Germinal center (tissue), 1 donor: ENCODE results near the gene MRPL37.
"Not testable (repeated sequence)": the region's sequence is repeated elsewhere in the genome, so short reads cannot be mapped to it uniquely, and the experiment has no call there.

Experiments used
- DNase-seq: peaks from one replicate; pipeline ENCODE4 v3.0.0; 2012; ENCODE audit warnings: mixed read lengths, low spot score

Gene MRPL37

DNA sequence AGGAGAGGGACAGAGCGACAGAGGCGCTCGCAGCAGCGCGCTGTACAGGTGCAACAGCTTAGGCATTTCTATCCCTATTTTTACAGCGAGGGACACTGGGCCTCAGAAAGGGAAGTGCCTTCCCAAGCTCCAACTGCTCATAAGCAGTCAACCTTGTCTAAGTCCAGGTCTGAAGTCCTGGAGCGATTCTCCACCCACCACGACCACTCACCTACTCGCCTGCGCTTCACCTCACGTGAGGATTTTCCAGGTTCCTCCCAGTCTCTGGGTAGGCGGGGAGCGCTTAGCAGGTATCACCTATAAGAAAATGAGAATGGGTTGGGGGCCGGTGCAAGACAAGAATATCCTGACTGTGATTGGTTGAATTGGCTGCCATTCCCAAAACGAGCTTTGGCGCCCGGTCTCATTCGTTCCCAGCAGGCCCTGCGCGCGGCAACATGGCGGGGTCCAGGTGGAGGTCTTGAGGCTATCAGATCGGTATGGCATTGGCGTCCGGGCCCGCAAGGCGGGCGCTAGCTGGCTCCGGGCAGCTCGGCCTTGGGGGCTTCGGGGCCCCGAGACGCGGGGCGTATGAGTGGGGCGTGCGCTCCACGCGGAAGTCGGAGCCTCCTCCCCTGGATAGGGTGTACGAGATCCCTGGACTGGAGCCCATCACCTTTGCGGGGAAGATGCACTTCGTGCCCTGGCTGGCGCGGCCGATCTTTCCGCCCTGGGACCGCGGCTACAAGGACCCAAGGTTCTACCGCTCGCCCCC, at the start of gene MRPL37, which contains the start of gene CYB5RL:
Gene MRPL37 (plus strand): TSS at position 403 of the 754 bp plus-strand sequence. CDS start 77 bp downstream, at position 480.
Gene CYB5RL (minus strand): TSS at position 266 of the 754 bp plus-strand sequence. CDS start 4,414 bp downstream, outside the sequence.
- DNase-seq, result peak; percentile 99

DNA sequence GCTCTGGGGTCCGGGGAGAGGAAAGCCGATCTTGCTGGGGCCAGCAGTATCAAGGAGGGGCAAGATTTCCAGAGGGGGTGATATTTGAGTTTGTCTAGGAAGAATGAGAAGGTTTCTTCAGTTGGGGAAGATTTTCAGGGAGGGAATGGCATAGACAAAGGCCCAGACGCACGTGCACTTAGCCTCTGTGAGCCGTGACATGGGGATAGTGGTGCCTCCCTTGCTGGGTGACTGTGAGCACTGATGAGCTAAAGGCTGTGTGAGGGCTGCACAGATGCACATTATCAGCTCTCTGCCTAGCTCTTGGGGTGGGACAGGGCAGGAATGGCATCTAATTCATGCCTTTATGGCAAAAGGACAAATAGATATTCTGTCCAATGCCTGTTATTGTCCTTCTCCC, 49.0 kb upstream of the MRPL37 start:
- DNase-seq, result no peak

DNA sequence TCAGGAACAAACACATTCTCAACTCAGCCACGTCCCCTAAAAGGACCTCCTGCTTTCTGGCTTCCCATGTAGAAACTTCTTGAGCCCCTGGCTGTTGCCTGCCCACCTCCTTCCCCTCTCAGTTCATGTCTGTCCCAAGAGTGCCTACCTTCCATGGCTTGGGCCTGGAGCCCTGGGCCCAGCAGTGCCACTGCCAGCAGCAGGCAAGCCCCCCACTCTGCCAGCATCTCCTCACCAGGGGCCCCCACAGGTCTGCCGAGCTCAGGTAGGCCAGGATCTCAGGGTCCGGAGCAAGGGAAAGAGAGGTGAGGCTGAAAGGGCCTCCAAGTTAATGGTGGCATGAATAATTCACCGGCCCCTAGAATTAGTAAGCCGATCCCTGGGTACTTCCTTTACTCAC, 47.3 kb upstream of the MRPL37 start, which contains the start of gene CDCP2:
Gene CDCP2 (minus strand): TSS at position 305 of the 400 bp plus-strand sequence. CDS start 78 bp downstream, at position 227.
- no peak for DNase-seq

DNA sequence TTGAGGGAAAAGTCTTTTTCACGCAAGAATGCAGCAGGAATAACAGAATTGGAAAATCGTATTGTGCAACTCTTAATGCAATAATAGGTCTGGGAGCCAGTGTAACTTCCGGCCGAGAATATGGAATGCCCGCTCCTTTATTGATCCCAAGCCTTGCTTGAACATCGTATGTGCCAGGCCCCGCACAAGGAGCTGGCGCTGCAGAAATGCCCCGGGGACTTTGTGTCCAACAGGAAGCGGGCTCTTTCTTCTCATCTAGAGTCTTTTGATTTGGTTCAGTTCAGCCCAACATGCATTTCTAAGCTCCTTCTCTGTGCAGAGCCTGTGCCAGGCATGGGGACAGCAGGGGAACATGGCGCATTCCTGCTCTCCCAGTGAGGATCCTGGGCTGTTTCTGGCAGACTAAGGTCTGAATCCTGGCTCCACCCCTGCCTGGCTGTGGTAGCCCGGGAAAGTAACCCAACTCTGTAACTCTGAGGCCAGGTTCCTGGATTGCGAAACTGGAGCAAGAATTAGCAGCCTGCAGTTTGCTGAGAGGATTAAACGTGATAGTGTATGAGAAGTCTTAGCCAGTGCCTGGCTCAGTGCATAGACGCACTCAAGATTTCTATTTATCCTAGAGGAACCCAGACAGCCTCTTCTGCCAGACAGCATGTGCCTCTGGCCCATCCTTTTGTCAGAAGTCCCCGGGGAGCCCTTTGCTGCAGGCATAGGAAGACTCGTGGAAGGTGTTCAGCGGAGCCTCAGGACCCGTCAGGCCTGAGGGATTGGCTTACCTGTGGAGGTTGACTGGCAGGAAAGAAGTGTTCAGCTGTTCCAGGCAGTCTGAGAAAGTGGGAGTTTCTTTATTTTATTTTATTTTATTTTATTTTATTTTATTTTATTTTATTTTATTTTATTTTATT, 46.2 kb upstream of the MRPL37 start:
- no peak for DNase-seq

DNA sequence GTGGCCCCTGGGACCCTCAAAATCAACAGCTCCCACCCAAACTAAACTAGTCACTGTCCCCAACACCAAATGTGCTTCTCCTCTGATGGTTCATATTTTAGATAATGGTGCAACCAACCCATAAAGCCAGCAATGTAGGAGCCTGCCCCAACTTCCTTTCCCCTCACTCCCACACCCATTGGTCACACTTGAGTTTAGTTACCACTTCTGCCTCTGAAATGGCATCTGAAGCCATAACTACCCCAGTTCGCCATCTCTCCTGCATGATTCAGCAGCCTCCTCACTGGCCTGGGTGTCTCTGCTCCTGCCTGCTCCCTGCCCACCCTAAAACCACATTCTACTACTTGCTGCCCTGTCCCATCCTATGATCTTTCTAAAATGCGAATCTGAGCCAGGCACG, 43.8 kb upstream of the MRPL37 start:
- DNase-seq, result no peak

DNA sequence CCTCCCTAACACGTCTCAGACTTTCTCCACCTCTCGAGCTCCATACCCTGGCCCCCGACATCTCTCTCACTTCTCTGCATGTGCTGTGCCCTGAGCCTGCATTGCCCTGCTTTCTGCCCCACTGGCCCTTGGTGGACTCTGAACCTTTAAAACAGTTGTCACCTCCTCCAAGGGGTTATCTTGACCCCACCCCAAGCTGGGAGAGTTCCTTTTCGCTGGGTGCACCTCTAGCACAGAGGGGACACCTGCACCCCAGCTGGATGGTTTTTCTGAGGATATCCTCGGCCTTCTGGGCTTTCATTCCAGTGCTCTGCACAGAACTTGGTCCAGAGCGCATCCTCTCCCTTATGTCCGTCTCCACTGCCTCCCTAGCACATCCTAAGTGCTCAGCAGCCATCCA, 43.0 kb upstream of the MRPL37 start:
- no peak for DNase-seq

DNA sequence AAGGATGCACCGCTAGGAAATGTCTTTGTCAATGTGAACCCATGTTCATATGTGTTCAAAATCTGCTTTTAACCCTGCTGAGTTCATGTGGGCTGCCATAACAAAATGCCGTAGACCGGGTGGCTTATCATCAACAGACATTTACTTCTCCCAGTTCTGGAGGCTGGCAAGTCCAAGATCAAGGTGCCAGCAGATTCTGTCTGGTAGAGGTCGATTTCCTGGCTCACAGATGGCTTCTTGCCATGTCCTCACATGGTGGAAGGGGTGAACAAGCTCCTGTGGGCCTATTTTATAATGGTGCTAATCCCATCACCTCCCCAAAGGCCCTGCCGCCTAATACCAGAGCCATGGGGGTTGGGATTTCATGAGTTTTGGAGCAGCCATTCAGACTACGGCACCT, 42.6 kb upstream of the MRPL37 start:
- DNase-seq, result no peak

DNA sequence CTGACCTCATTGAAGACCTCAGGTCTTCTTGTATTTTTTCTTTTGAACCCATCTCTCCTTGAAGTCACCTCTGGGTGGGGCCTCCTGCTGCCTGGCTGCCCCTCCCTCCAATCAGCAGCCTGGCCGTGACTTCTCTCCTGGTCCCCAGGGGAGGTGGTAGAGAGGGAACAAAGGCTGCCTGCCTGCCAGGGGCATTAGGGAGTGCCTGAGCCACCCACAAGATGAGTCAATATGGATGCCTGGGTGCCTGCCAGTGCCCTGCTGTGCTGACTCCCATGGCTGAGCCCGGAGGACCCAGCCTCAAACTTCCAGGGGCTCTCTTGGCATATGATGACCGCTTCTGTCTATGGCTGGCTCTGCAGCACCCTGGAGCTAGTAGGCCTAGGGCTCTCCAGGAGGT, 41.9 kb upstream of the MRPL37 start:
- no peak for DNase-seq

DNA sequence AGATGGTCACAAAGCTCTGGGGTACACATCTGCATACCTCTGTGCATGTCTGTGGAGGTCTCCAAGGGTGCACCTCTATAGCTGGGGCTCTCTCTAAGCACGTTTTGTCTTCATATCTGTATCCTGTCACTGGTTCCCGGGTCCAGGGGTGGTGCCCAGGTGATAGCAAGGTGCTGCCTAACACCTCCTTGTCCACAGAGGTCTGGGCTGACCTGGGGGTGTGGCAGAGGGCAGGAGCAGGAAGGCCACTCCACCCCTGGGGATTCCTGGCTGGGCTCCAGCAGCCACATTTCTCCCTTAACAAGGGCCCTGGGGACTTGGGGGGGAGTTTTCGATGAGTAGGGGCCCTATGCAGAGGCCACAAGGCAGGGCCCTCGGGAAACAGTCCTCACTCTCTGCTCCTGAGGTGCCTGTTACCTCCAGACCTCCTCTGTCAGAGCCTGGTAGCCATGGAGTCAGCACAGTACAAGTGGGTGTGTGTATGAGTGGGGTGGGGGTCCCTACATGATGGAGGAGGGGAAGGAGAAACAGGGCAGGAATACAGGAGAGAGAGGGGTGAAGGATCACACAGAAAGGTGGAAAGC, 40.1 kb upstream of the MRPL37 start:
- DNase-seq, result no peak

DNA sequence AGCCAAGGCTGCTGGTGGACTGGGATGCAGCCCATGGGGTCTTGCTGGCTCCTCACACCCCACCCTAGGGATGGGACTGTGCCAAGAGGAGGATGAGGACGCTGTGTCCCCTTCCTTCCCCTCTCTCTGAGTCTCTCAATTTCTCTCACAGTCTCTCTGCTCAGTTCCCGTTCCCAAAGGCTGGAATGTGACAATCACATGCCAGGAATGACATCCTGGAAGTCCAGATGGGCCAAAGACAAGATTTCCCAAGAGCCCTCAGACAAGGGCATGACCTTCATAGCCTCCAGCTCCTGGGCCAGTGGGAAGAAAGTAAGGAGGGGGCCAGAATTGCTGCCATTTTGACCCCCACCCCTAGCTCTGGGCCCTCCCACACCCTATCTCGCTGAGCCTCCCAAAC, 39.6 kb upstream of the MRPL37 start:
- DNase-seq, result no peak

DNA sequence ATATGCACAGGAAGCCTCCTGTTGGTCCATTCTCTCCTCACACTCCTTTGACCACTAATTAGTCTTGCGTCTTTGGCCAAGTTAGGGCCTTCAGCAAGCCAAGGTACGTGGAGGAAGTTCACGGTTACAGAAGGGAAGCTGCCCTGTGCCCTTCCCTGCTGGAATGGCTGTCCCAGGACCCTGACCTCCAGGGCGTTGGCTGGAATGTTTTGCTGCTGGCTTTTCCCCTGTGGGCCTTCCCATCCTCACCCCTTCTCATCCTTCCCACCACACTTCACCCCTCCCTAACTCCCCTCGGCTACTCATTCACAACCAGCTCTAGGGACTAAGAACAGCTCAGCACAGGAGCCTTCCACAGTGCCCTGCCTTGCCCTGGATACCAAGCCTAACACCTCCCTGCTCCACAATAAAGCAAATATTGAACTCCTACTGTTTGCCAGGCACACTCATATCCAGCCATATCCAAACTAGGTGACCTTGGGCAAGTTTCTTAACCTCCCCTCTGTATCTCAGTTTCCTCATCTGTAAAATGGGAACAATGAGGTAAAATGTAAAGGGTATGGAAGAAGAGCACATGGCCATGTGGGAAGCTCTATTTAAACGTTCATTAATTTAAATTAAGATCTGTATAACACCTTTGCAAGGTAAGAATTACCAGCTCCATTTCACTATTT, 38.3 kb upstream of the MRPL37 start:
- no peak for DNase-seq

DNA sequence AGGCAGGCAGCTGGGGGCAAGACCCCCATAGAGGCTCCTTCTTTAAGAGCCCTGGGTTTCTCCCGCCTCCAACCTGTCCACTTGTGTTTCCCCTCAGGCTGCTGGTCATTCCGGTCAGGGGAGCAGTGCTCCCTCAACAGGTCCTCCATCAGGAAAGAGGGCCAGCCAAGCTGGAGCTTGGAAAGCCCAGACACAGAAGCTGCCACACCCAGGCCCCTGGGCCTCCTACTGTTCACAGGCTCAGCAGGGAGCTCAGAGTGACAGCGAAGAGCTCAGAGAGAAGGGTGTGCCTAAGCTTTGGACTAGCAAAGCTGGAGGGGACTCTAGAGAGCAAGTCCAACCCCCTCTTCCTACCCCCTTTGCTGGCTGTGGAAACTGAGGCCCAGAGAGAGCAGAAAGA, 36.9 kb upstream of the MRPL37 start:
- DNase-seq, result no peak

DNA sequence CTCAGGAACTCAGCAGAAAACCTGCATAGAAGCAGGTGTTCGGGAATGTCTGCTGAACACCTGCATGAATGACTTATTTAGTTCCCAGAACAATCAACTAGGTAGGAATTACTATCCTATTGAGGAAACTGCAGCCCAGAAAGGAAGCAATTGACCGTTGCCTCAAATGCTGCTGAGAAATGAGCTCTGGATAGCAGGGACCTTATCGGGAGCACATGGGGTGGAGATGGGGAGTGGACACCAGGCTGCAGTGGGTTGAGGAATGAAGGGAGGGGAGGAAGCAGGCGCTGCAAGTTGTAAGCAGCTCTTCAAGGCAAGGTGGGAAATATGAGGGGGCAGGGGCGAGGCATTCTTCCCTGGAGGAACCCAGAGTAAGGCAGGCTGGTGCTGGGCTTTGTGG, 36.4 kb upstream of the MRPL37 start:
- DNase-seq, result no peak

DNA sequence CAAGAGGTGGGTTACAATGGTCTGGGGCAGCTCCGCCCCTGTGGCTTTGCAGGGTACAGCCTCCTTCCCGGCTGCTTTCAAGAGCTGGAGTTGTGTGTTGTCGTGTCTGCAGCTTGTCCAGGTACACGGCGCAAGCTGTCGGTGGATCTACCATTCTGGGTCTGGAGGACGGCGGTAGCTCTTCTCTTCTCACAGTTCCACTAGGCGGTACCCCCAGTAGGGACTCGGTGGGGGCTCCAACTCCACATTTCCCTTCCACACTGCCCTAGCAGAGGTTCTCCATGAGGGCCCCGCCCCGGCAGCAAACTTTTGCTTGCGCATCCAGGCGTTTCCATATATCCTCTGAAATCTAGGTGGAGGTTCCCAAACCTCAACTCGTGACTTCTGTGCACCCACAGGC, 34.8 kb upstream of the MRPL37 start:
- DNase-seq, result no peak

DNA sequence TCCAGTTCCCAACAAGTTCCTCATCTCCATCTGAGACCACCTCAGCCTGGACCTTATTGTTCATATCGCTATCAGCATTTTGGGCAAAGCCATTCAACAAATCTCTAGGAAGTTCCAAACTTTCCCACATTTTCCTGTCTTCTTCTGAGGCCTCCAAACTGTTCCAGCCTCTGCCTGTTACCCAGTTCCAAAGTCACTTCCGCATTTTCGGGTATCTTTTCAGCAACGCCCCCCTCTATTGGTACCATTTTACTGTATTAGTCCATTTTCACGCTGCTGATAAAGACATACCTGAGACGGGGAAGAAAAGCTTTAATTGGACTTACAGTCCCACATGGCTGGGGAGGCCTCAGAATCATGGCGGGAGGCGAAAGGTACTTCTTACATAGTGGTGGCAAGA, 33.6 kb upstream of the MRPL37 start:
- DNase-seq, result not testable (repeated sequence)

DNA sequence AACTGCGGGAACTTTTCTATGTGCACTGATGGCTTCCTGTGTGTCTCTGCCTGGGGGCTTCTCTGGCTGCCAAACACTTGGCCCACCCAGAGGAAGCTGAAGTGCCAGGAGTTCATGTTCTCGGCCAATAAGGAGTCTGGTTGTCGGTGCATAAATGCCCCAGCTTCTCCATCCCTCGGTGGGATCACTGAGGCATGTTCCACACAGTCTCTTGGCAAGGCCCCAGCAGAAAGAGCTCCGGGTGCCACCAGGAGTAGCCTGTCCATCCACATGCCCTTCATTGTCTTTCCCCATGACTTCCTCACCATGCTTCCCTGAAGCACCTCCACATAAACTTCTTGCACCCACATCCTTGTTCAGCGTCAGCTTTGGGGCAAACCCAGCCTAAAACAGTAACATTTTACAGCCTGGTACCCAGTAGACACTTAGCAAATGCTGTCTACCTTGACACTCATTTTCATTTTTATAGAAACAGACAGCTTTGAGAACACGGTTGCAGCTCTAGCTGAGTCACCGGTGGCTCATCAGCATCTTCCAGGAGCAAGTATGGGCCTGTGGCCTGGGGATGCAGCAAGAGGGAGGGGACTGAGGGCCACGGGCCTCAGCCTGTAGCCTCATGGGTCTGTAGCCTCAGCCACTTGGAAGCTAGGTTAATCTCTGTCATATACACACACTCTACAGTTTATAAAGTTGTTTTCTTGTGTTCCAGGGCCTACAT, 32.4 kb upstream of the MRPL37 start:
- DNase-seq, result no peak

DNA sequence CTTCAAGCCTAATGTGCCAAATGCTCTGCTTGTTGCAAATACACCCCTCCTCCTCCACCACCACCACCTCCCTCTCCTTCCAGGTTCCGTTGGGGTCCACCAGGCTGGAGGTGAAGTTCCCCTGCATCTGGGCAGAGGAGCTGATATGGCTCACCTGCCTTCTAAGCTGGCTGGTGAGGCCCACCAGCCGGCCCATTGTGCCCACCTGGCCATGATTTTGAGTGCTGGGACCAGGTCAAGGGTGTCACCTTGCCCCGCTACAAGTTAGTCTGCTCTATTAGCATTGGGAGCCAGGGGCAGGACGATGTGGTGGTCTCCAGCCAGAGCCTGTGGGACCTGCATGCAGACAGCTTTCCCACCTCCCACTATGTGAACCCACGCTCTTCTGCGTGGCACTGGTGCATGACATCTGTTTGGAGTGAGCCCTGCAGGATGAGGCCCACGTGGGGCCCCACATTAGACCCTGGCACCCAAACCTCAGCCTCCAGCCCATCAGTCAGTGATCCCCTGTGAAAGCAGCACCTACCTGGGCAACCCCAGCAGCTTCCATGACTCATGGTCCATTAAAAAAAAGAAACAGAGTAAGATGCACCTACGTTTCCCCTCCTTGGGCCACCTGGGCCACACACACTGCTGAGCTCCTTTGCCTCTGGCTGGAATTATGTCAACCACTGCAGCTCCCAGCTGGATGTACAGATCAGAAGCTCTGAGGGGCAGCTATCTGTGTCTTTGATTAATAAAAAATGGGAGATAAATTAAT, 31.6 kb upstream of the MRPL37 start:
- no peak for DNase-seq

DNA sequence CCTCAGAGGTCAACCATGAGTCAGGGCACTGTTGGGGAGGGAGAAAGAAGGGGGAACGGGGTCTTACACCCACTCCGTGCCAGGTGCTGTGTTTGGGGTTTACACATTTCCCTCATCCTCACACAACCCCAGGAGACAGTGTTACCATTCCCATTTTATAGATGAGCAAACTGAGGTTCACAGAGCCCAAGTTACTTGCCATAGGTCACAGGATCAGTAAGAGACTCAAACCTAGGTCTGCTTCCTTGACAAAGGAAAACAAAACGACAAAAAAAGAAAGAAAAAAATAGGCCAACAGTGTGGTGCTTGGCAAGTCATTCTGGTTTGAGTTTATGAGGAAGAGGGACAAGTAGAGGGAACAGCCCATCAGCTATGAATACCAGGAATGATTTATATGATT, 30.9 kb upstream of the MRPL37 start:
- DNase-seq, result no peak

DNA sequence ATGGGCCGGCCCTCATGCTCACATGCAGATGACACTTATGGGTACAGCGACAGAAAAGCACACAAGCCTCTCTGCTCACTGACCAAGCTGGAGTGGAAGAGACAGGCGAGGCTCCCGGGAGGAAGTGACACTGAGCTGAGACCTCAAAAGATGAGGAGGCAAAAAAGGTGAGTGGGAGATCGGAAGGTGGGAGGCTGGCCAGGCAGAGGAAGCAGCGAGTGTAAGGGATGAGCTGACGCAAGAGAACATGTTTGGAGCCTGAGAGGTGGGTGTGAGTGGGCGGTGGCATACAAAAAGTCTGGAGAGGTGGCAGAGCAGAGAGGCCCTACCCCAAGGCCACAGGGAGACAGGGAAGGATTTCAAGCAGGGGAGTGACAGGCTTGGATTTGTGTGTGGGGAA, 29.0 kb upstream of the MRPL37 start:
- DNase-seq, result no peak

DNA sequence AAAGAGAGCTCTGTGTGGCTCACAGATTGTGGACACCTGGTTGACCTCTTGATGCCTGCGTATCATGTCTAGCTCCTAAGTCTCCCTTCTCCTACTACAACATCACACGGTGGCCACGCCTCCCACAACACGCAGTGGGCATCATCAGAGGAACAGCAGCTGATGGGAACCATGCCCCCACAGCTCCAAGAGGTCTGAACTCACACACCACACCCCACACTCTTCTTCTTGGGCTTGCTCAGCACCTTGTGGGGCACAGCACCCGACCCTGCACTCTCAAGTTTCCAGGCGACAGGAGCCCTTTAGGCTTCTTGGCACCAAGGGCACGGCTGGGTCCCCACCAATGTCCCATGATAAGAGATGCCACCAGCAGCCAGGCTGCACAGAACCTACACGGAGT, 28.4 kb upstream of the MRPL37 start:
- no peak for DNase-seq
